Endothelial cell of umbilical vein (primary cell): ENCODE data around the gene IQGAP3. TPM values are rescaled to one million over a fixed set of nuclear protein-coding genes. Genes with fewer than 3 reads are reported as not detected.

Source experiments
- BruUV-seq: library from RNA; stranded (reverse); fragments of 400-500 nt; replicated peaks from 2 replicates; lab custom pipeline; 2021; lab: Mats Ljungman, UMichigan
- CTCF ChIA-PET: fragments of 300-600, 350-600 bp; sonication (Branson Sonifier 250); formaldehyde crosslinking; loops from one replicate; lab custom pipeline; 2021; ENCODE audit warnings: antibody characterized with exemption, inconsistent platforms; lab: Charles Lee
- POLR2A ChIA-PET: fragments of 300-600, 350-600 bp; sonication (Branson Sonifier 250); formaldehyde crosslinking; loops from one replicate; lab custom pipeline; 2021; ENCODE audit warnings: antibody characterized with exemption, inconsistent platforms; lab: Charles Lee
- DNase-seq: peaks from one replicate; pipeline ENCODE4 v3.0.0-alpha.2; 2011; ENCODE audit warnings: low read depth, low spot score
- FAIRE-seq: peaks from 2 replicates; lab custom pipeline; 2011; peaks lifted over from hg19 to GRCh38; lab: Jason Lieb, UNC
- H2AFZ ChIP-seq: 2 replicates; pipeline ENCODE4 v1.6.0; 2012; ENCODE audit warnings: low read depth, low read length, control low read depth, inconsistent platforms
- H3K27ac ChIP-seq: 2 replicates; pipeline ENCODE4 v1.5.1; 2011; ENCODE audit warnings: low read depth, mild to moderate bottlenecking, control low read depth, low read length, moderate library complexity; ENCODE audit not compliant: insufficient read depth
- H3K27me3 ChIP-seq, 2 experiments: 2 replicates each; pipeline versions ENCODE4 v1.6.0 to v1.6.1; 2011; ENCODE audit warnings: low read length in 2 of 2, mixed read lengths in 1 of 2; ENCODE audit not compliant: control insufficient read depth in 2 of 2, insufficient read depth in 2 of 2
- H3K36me3 ChIP-seq, 2 experiments: 2 replicates in 1 of 2; 3 replicates in 1 of 2; pipeline ENCODE4 v1.5.1; 2011; ENCODE audit warnings: low read length in 2 of 2, mild to moderate bottlenecking in 1 of 2, moderate library complexity in 1 of 2; ENCODE audit not compliant: control insufficient read depth in 2 of 2, insufficient read depth in 2 of 2; ENCODE audit errors: extremely low read depth in 1 of 2
- H3K4me1 ChIP-seq: 3 replicates; pipeline ENCODE4 v1.5.1; 2011; ENCODE audit warnings: mild to moderate bottlenecking, low read length; ENCODE audit not compliant: control insufficient read depth, insufficient read depth; ENCODE audit errors: extremely low read depth
- H3K4me2 ChIP-seq: 2 replicates; pipeline ENCODE4 v1.6.1; 2011; ENCODE audit warnings: low read length, control low read depth, mixed read lengths; ENCODE audit not compliant: insufficient read depth
- H3K4me3 ChIP-seq, 3 experiments: fragments of 200-600 bp in 1 of 3; sonication (generic), shearing (Covaris generic) in 1 of 3; replicated peaks in 1 of 3; 2 replicates each; pipeline ENCODE4 v1.5.1; 2011 to 2016; ENCODE audit warnings: control low read depth in 3 of 3, low read length in 3 of 3, mild to moderate bottlenecking in 2 of 3, inconsistent platforms in 1 of 3, low read depth in 1 of 3, moderate library complexity in 1 of 3; ENCODE audit not compliant: insufficient read depth in 1 of 3
- H3K79me2 ChIP-seq: 2 replicates; pipeline ENCODE4 v1.6.0; 2012; ENCODE audit warnings: low read length, inconsistent platforms; ENCODE audit not compliant: control insufficient read depth, insufficient read depth
- H3K9ac ChIP-seq: replicated peaks from 2 replicates; pipeline ENCODE3; 2011; ENCODE audit warnings: low read length, control low read depth; ENCODE audit not compliant: insufficient read depth; ENCODE audit errors: extremely low read depth
- H3K9me1 ChIP-seq: replicated peaks from 3 replicates; pipeline ENCODE4 v1.6.0; 2011; ENCODE audit warnings: mild to moderate bottlenecking, low read length; ENCODE audit not compliant: control insufficient read depth, insufficient read depth; ENCODE audit errors: extremely low read depth
- H3K9me3 ChIP-seq: replicated peaks from 2 replicates; pipeline ENCODE4 v1.5.1; 2012; ENCODE audit warnings: low read length, inconsistent platforms; ENCODE audit not compliant: control insufficient read depth, insufficient read depth
- H4K20me1 ChIP-seq: replicated peaks from 2 replicates; pipeline ENCODE3; 2011; ENCODE audit warnings: mild to moderate bottlenecking, low read length; ENCODE audit not compliant: control insufficient read depth, insufficient read depth; ENCODE audit errors: extremely low read depth
- EZH2 ChIP-seq: IDR thresholded peaks from 2 replicates; pipeline ENCODE4 v1.6.1; 2012; ENCODE audit warnings: borderline replicate concordance, low read depth, mild to moderate bottlenecking, moderate library complexity, low read length, inconsistent platforms; ENCODE audit not compliant: severe bottlenecking
- FOS ChIP-seq: IDR thresholded peaks from 2 replicates; pipeline ENCODE4 v1.6.1; 2011; ENCODE audit warnings: mild to moderate bottlenecking, low read length, moderate library complexity, borderline replicate concordance; ENCODE audit not compliant: insufficient read depth
- GATA2 ChIP-seq: IDR thresholded peaks from 2 replicates; pipeline ENCODE4 v1.7.0; 2011; ENCODE audit warnings: low read depth, mild to moderate bottlenecking, moderate library complexity, mixed read lengths, low read length; ENCODE audit not compliant: insufficient read length, insufficient read depth
- JUN ChIP-seq: IDR thresholded peaks from 2 replicates; pipeline ENCODE4 v1.6.1; 2011; ENCODE audit warnings: borderline replicate concordance, low read depth; ENCODE audit not compliant: insufficient read length, insufficient read depth
- MYC ChIP-seq: IDR thresholded peaks from one replicate; pipeline ENCODE4 v1.6.1; 2011; ENCODE audit warnings: mild to moderate bottlenecking, low read depth, low read length
- POLR2A ChIP-seq: IDR thresholded peaks from 2 replicates; pipeline ENCODE4 v1.6.1; 2012; ENCODE audit warnings: low read depth, mild to moderate bottlenecking, control low read depth, low read length
- POLR2AphosphoS5 ChIP-seq: IDR thresholded peaks from 2 replicates; pipeline ENCODE4 v1.6.1; 2012; ENCODE audit warnings: low read depth, mild to moderate bottlenecking, control low read depth, low read length, moderate library complexity; ENCODE audit not compliant: insufficient read depth
- dilution Hi-C: fragments of 300-500 bp; cut with MboI; formaldehyde crosslinking; loops from one replicate; pipeline ENCODE4 v1.15.0; 2019; ENCODE audit warnings: low sequenced_read_pairs; ENCODE audit not compliant: extremely low pct_ligation_motif_present
- intact Hi-C: fragments of 100-400 bp; cut with micrococcal nuclease; formaldehyde crosslinking; loops from one replicate; pipeline ENCODE4 v1.10.0; 2022
- polyA plus RNA-seq, 4 experiments: library from polyadenylated mRNA; depleted of rRNA in 3 of 4; stranded (reverse) in 3 of 4; unstranded in 1 of 4; fragments of >200 nt; gene quantifications; 2 replicates each; pipeline versions ENCODE4 v1.2.1 to v1.2.3, GENCODE V29; 2011 to 2012; ENCODE audit warnings: missing spikeins in 1 of 4
- total RNA-seq: library from RNA; stranded (reverse); gene quantifications from 2 replicates; pipeline ENCODE4 v1.2.3, GENCODE V29; 2021
- TF ChIP-seq, protein P1 (sequence below), 2 donors: IDR thresholded peaks; 1 replicate in 1 of 2; 2 replicates in 1 of 2; pipeline ENCODE4 v1.5.1; 2011; ENCODE audit warnings: low read length in 2 of 2, mild to moderate bottlenecking in 2 of 2, moderate library complexity in 2 of 2, control low read depth in 1 of 2, inconsistent platforms in 1 of 2, low read depth in 1 of 2; ENCODE audit not compliant: insufficient read depth in 1 of 2; ENCODE audit errors: extremely low read depth in 1 of 2

The IQGAP3 gene
- total and polyA plus RNA-seq, 2 donors (not counting 3 experiments of a cell fraction or from before 2014, with no cell fraction given) = 28.3 to 60.7 TPM

DNA sequence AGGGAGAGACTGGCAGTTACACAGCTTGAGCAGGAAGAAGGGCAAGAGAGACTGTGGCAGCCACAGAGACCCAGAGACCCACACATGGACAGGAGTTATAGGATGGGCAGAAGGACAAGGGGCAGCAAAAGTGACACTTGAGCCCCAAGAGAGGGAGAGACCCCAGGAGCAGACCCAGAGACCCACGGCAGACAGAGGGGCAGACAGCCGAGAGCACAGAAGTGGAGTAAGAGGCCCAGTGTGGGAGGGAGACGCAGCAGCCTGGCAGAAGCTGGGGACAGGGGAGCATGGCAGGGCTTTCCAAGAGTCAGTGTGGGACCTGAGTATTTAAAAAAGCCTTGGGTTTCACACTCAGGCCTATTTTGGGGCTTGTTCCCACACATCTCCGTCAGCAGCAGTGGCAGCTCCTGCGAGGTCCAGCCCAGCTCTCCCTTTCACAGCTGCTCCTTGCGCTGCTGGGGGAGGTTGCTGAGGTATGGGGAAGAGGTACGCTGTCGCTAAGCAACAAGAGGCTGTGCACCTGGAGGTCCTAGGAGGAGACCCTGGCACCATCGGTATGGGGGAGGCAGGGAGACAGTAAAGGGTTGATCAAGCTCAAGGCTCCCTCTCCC, 62.8 kb downstream of the IQGAP3 start:
- dilution Hi-C loops (no loop called here), intact Hi-C loops (loop anchor here (10.0 kb wide), 1 partner anchor 385 kb away; the partner anchor contains the start of gene PEAR1)
- Histone ChIP-seq H3K9ac (no peak overlapping the region), H3K4me3 (no peak overlapping the region), H3K79me2 (no peaks in the 10 kb centered on the region), H3K27me3 (peaks cover 0 to 3% of the 10 kb centered on the region in 2 experiments), H3K4me2 (no peak overlapping the region), H4K20me1 (no peaks in the 10 kb centered on the region), H3K36me3 (no peaks in the 10 kb centered on the region), H3K4me1 (peaks cover 6% of the 10 kb centered on the region), H3K9me1 (no peaks in the 10 kb centered on the region), H3K9me3 (no peaks in the 10 kb centered on the region), H3K27ac (no peak overlapping the region), H2AFZ (no peak overlapping the region)
- POLR2A ChIA-PET = no interaction called here
- BruUV-seq = no TSS peak
- FAIRE-seq (no peak), DNase-seq (no peak)
- CTCF ChIA-PET = interaction anchor here (1.3 to 3.7 kb wide), 3 partner anchors 9 to 29 kb away, joined by 5 to 16 read pairs (median 5); partner anchors contain the start of gene MEF2D
- TF ChIP-seq POLR2A = no peak
- TF ChIP-seq JUN = no peak
- TF ChIP-seq FOS = no peak
- TF ChIP-seq EZH2 = no peak
- TF ChIP-seq GATA2 = no peak
- no peak for TF ChIP-seq POLR2AphosphoS5
- TF ChIP-seq, protein P1, sequence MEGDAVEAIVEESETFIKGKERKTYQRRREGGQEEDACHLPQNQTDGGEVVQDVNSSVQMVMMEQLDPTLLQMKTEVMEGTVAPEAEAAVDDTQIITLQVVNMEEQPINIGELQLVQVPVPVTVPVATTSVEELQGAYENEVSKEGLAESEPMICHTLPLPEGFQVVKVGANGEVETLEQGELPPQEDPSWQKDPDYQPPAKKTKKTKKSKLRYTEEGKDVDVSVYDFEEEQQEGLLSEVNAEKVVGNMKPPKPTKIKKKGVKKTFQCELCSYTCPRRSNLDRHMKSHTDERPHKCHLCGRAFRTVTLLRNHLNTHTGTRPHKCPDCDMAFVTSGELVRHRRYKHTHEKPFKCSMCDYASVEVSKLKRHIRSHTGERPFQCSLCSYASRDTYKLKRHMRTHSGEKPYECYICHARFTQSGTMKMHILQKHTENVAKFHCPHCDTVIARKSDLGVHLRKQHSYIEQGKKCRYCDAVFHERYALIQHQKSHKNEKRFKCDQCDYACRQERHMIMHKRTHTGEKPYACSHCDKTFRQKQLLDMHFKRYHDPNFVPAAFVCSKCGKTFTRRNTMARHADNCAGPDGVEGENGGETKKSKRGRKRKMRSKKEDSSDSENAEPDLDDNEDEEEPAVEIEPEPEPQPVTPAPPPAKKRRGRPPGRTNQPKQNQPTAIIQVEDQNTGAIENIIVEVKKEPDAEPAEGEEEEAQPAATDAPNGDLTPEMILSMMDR (IDR thresholded peaks at IDR 0.05; ENCODE audit: extremely low read depth in 1 of 2, insufficient read depth in 1 of 2, low read depth in 1 of 2, low read length in 2 of 2) = no peak
- no peak for TF ChIP-seq MYC
